Central memory CD4-positive, alpha-beta T cell (primary cell): ENCODE data around the gene AMPD1.

Experiments used
- DNase-seq: peaks from one replicate; pipeline ENCODE4 v3.0.0; 2022

The AMPD1 gene

GRCh38 chr1:114696810-114697209 lies 1.5 kb upstream of the AMPD1 start:
- DNase-seq, result no peak

- DNase-seq, result no peak
Observed at GRCh38 chr1:114694540-114695310, 621 bp downstream of the AMPD1 start.

GRCh38 chr1:114692947-114693346 lies 2.4 kb downstream of the AMPD1 start:
- DNase-seq, result no peak

- no peak for DNase-seq
Observed at GRCh38 chr1:114691061-114691460, 4.3 kb downstream of the AMPD1 start.

GRCh38 chr1:114690148-114690547 lies 5.2 kb downstream of the AMPD1 start:
- DNase-seq, result no peak

- DNase-seq, result no peak
Observed at GRCh38 chr1:114688526-114688925, 6.8 kb downstream of the AMPD1 start.

- DNase-seq, result no peak
Observed at GRCh38 chr1:114685851-114686250, 9.5 kb downstream of the AMPD1 start.

GRCh38 chr1:114677691-114678090 lies 17.7 kb downstream of the AMPD1 start:
- DNase-seq, result no peak

- no peak for DNase-seq
Observed at GRCh38 chr1:114676115-114676514, 19.2 kb downstream of the AMPD1 start.

- no peak for DNase-seq
Observed at GRCh38 chr1:114671939-114672275, 23.4 kb downstream of the AMPD1 start.

GRCh38 chr1:114671011-114671938 lies 24.1 kb downstream of the AMPD1 start:
- DNase-seq, result peak; percentile 10

- peak; percentile 71 for DNase-seq
Observed at GRCh38 chr1:114670083-114671010, 25.0 kb downstream of the AMPD1 start.

- no peak for DNase-seq
Observed at GRCh38 chr1:114669562-114670082, 25.7 kb downstream of the AMPD1 start, which contains the start of gene DENND2C. Gene DENND2C (minus strand): TSS chr1:114670049. CDS start chr1:114625984, 44,065 bp downstream.

- no peak for DNase-seq
Observed at GRCh38 chr1:114668784-114669561, 26.4 kb downstream of the AMPD1 start.

GRCh38 chr1:114668373-114668772 lies 27.0 kb downstream of the AMPD1 start:
- no peak for DNase-seq

- DNase-seq, result no peak
Observed at GRCh38 chr1:114666954-114667353, 28.4 kb downstream of the AMPD1 start.

GRCh38 chr1:114660238-114660637 lies 35.1 kb downstream of the AMPD1 start:
- no peak for DNase-seq

GRCh38 chr1:114651893-114652292 lies 43.5 kb downstream of the AMPD1 start:
- DNase-seq, result no peak

- no peak for DNase-seq
Observed at GRCh38 chr1:114648503-114648902, 46.8 kb downstream of the AMPD1 start.

GRCh38 chr1:114641377-114641776 lies 54.0 kb downstream of the AMPD1 start:
- DNase-seq, result no peak

- DNase-seq, result no peak
Observed at GRCh38 chr1:114638910-114639309, 56.4 kb downstream of the AMPD1 start.

GRCh38 chr1:114632427-114632826 lies 62.9 kb downstream of the AMPD1 start:
- DNase-seq, result no peak
